PC-9 (cell line): Measurements from ENCODE around the gene GMEB2. TPM values are rescaled to one million over a fixed set of nuclear protein-coding genes. Genes with fewer than 3 reads are reported as not detected.

ENCODE experiments used
- BruUV-seq: library from RNA; stranded (reverse); fragments of 400-500 nt; replicated peaks from 2 replicates; lab custom pipeline; 2021; lab: Mats Ljungman, UMichigan
- CTCF ChIA-PET: fragments of 300-600 bp; sonication (Branson Sonifier 250); formaldehyde crosslinking; loops from one replicate; lab custom pipeline; 2022; ENCODE audit warnings: antibody characterized with exemption; lab: Charles Lee
- POLR2A ChIA-PET: fragments of 300-600 bp; sonication (Branson Sonifier 250); formaldehyde crosslinking; loops from one replicate; lab custom pipeline; 2022; ENCODE audit warnings: antibody characterized with exemption; ENCODE audit not compliant: unreplicated experiment; lab: Charles Lee
- DNase-seq, 2 experiments: peaks; one replicate each; pipeline versions ENCODE4 v3.0.0 to v3.0.0-alpha.2; 2015 to 2022; ENCODE audit warnings: mixed read lengths in 1 of 2
- H2AFZ ChIP-seq: fragments of 200-600 bp; sonication (generic); 2 replicates; pipeline ENCODE4 v1.8.1; 2017; ENCODE audit warnings: antibody characterized with exemption
- H3F3A ChIP-seq: fragments of 200-600 bp; sonication (generic); 2 replicates; pipeline ENCODE4 v1.8.1; 2017; ENCODE audit warnings: antibody characterized with exemption, mild to moderate bottlenecking, low read depth; ENCODE audit not compliant: insufficient read depth
- H3K27ac ChIP-seq: fragments of 200-600 bp; sonication (generic); 2 replicates; pipeline ENCODE4 v1.6.1; 2016; ENCODE audit warnings: mixed run types
- H3K27me3 ChIP-seq: fragments of 200-600 bp; sonication (generic); 2 replicates; pipeline ENCODE4 v1.6.1; 2016; ENCODE audit warnings: low read depth, mixed run types; ENCODE audit not compliant: insufficient read depth
- H3K36me3 ChIP-seq: fragments of 200-600 bp; sonication (generic); 2 replicates; pipeline ENCODE4 v1.6.1; 2016; ENCODE audit warnings: low read depth, mixed run types
- H3K4me1 ChIP-seq: fragments of 200-600 bp; sonication (generic); replicated peaks from 2 replicates; pipeline ENCODE4 v1.6.1; 2016; ENCODE audit warnings: mixed run types; ENCODE audit not compliant: insufficient read depth
- H3K4me2 ChIP-seq: fragments of 200-600 bp; sonication (generic); 2 replicates; pipeline ENCODE4 v1.6.1; 2017; ENCODE audit warnings: mixed run types
- H3K4me3 ChIP-seq: fragments of 200-600 bp; sonication (generic); 2 replicates; pipeline ENCODE4 v1.6.1; 2016; ENCODE audit warnings: mixed run types
- H3K79me2 ChIP-seq: fragments of 200-600 bp; sonication (generic); 2 replicates; pipeline ENCODE4 v1.6.1; 2017; ENCODE audit warnings: low read depth, mixed run types
- H3K9me2 ChIP-seq: fragments of 200-600 bp; sonication (generic); 2 replicates; pipeline ENCODE4 v1.8.1; 2017; ENCODE audit warnings: mild to moderate bottlenecking; ENCODE audit not compliant: insufficient read depth
- H3K9me3 ChIP-seq: fragments of 200-600 bp; sonication (generic); 2 replicates; pipeline ENCODE4 v1.8.1; 2016; ENCODE audit warnings: low read depth; ENCODE audit not compliant: insufficient read depth
- H4K20me1 ChIP-seq: fragments of 200-600 bp; sonication (generic); 2 replicates; pipeline ENCODE4 v1.8.1; 2017; ENCODE audit not compliant: insufficient read depth
- EZH2 ChIP-seq: fragments of 200-600 bp; sonication (generic); IDR thresholded peaks from 2 replicates; pipeline ENCODE4 v1.8.0; 2017; ENCODE audit warnings: antibody characterized with exemption, low read depth
- intact Hi-C: fragments of 100-400 bp; cut with micrococcal nuclease; formaldehyde crosslinking; loops from one replicate; pipeline ENCODE4 v1.10.0; 2022; ENCODE audit not compliant: unreplicated experiment
- total RNA-seq: library from RNA; stranded (reverse); gene quantifications from 2 replicates; pipeline ENCODE4 v1.2.3, GENCODE V29; 2021
- TF ChIP-seq, protein P1 (sequence below): fragments of 200-600 bp; sonication (generic); conservative IDR thresholded peaks from 2 replicates; pipeline ENCODE4 v1.6.1; 2017; ENCODE audit warnings: mixed run types, antibody characterized with exemption, mild to moderate bottlenecking, moderate library complexity

GMEB2 gene
- total RNA-seq, 1 experiment from 2014 or later = 19.3 TPM

DNA sequence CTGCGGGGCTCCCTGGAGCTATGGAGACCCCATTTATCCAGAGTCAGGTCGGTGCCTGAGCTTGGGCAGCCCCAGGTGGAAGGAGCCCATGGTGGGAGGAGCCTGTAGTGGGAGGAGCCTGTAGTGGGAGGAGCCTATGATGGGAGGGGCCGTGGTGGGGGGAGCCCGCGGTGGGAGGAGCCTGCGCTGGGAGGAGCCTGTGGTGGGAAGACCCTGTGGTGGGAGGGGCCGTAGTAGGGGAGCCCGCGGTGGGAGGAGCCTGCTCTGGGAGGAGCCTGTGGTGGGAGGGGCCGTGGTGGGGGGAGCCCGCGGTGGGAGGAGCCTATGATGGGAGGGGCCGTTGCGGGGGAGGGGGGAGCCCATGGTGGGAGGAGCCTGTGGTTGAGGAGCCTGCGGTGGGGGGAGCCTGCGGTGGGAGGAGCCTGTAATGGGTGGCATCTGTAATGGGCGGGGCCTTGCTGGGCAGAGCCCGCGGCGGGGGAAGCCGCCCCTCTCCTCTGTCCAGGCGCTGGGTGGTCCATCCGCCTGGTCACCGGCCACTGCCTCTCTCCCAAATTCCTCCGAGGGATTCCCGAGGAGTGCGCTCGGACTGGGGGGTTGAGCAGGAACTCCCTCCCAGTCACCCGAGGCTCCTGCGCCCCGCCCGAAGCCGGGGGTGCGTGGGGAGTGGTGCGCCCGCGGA, 73.5 kb downstream of the GMEB2 start:
- intact Hi-C loops = loop anchor here (1.0 to 5.0 kb wide), 3 partner anchors 15 to 89 kb away; partner anchors contain the start of gene PPDPF
- H3K36me3 ChIP-seq = no peaks in the 10 kb centered on the region
- peaks cover 22% of the 10 kb centered on the region for H3F3A ChIP-seq
- H3K4me3 ChIP-seq = peak overlapping the region; percentile 81
- H3K27ac ChIP-seq = peak overlapping the region; percentile 79
- H4K20me1 ChIP-seq = no peaks in the 10 kb centered on the region
- BruUV-seq = no TSS peak
- peak; percentile 77 to 98 for DNase-seq
- H3K4me1 ChIP-seq = peaks cover 15% of the 10 kb centered on the region
- H3K9me3 ChIP-seq = no peaks in the 10 kb centered on the region
- peak overlapping the region; percentile 84 for H3K4me2 ChIP-seq
- CTCF ChIA-PET = interaction anchor here (0.6 to 1.0 kb wide), 5 partner anchors 14 to 105 kb away, joined by 3 to 8 read pairs (median 6); partner anchors contain the start of gene RTEL1
- no peaks in the 10 kb centered on the region for H3K79me2 ChIP-seq
- peak overlapping the region; percentile 98 for H2AFZ ChIP-seq
- H3K27me3 ChIP-seq = no peaks in the 10 kb centered on the region
- no peaks in the 10 kb centered on the region for H3K9me2 ChIP-seq
- TF ChIP-seq, protein P1, sequence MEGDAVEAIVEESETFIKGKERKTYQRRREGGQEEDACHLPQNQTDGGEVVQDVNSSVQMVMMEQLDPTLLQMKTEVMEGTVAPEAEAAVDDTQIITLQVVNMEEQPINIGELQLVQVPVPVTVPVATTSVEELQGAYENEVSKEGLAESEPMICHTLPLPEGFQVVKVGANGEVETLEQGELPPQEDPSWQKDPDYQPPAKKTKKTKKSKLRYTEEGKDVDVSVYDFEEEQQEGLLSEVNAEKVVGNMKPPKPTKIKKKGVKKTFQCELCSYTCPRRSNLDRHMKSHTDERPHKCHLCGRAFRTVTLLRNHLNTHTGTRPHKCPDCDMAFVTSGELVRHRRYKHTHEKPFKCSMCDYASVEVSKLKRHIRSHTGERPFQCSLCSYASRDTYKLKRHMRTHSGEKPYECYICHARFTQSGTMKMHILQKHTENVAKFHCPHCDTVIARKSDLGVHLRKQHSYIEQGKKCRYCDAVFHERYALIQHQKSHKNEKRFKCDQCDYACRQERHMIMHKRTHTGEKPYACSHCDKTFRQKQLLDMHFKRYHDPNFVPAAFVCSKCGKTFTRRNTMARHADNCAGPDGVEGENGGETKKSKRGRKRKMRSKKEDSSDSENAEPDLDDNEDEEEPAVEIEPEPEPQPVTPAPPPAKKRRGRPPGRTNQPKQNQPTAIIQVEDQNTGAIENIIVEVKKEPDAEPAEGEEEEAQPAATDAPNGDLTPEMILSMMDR = no peak
- no peak for TF ChIP-seq EZH2
- POLR2A ChIA-PET = interaction anchor here (0.6 to 1.0 kb wide), 5 partner anchors 29 to 509 kb away, joined by 3 to 11 read pairs (median 4); partner anchors contain the start of gene UCKL1

DNA sequence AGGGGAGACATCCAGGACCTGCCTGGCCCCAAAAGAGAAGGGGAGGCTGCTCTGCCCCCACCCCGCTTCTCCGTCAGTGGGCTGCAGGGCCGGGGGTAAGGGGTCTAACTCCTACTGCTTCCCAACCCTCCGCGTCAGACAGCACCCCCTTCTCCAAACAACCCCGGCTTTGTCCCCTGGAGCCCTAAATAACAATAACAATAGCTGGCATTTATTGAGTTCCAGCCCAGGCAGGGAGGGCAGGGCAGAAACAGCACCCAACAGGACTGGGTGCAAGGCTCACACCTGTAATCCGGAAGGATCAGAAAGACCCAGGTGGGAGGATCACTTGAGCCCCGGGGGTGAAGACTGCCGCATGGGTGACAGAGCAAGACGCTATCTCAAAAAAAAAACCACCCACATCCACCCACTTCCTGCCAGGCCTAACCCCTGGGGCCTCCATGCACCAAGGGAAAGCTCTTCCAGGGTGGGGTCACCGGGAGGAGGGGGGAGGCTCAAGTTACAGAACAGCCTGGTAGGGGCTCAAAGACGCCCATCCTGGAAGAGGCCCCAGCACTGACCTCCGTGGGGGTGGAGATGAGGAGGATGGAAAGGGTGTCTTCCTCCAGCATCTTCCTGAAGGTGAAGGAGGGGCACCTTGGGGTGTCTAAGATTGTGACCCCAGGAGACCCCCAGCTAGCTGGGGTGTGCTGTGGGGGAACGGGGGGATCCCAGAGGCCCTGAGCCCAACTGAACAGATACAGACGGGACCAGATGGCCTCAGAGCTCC, 74.2 kb downstream of the GMEB2 start:
- TF ChIP-seq, protein P1 = no peak
- TF ChIP-seq EZH2 = no peak
- Histone ChIP-seq H3K36me3 (no peaks in the 10 kb centered on the region), H3K4me2 (peak overlapping the region; percentile 84), H3K27ac (peak overlapping the region; percentile 79), H3K27me3 (no peaks in the 10 kb centered on the region), H3K79me2 (no peaks in the 10 kb centered on the region), H3K4me1 (peaks cover 21% of the 10 kb centered on the region), H3K9me2 (no peaks in the 10 kb centered on the region), H3F3A (peaks cover 22% of the 10 kb centered on the region), H4K20me1 (no peaks in the 10 kb centered on the region), H2AFZ (peak overlapping the region; percentile 59), H3K4me3 (peak overlapping the region; percentile 52; the same call in 1 of the 2 replicates), H3K9me3 (no peaks in the 10 kb centered on the region)
- intact Hi-C loops = loop anchor here (1.0 to 5.0 kb wide), 3 partner anchors 14 to 90 kb away; partner anchors contain the start of gene PPDPF
- ChIA-PET CTCF (interaction anchor here (0.6 to 1.0 kb wide), 6 partner anchors 14 to 106 kb away, joined by 3 to 8 read pairs (median 5); partner anchors contain the start of genes GMEB2 and RTEL1), POLR2A (interaction anchor here (0.6 to 1.0 kb wide), 5 partner anchors 29 to 510 kb away, joined by 3 to 11 read pairs (median 4); partner anchors contain the start of gene UCKL1)
- DNase-seq = peak; percentile 75 to 86
- BruUV-seq = no TSS peak

DNA sequence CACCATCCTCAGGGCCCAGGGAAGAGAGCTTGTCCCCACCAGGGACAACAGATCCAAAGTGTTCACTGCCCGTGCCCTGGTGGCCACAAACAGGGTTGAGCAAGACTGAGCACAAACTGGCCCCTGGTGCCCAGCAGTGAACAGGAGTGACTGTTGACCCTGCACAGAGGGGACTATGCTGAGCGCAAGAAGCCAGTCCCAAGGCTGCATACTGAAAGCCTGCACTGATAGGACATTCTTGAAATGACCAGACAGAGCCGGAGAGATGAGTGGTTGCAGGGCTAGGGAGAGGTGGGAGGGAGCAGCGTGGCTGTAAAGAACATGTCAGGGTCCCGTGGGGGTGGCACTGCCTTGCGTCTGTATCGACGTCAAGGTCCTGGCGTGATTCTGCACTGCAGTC, 75.8 kb downstream of the GMEB2 start:
- H3K27ac ChIP-seq = no peak overlapping the region
- H3K36me3 ChIP-seq = no peaks in the 10 kb centered on the region
- no peak for DNase-seq
- intact Hi-C loops = loop anchor here (5.0 kb wide), 1 partner anchor 91 kb away; no protein-coding TSS in a partner anchor
- no peaks in the 10 kb centered on the region for H3K9me2 ChIP-seq
- H2AFZ ChIP-seq = no peak overlapping the region
- H3K4me2 ChIP-seq = no peak overlapping the region
- no peaks in the 10 kb centered on the region for H3K79me2 ChIP-seq
- H3F3A ChIP-seq = peaks cover 17% of the 10 kb centered on the region
- no TSS peak for BruUV-seq
- H3K4me3 ChIP-seq = no peak overlapping the region
- H3K4me1 ChIP-seq = peaks cover 35% of the 10 kb centered on the region
- H4K20me1 ChIP-seq = no peaks in the 10 kb centered on the region
- H3K9me3 ChIP-seq = no peaks in the 10 kb centered on the region
- ChIA-PET POLR2A (no interaction called here), CTCF (no interaction called here)
- no peaks in the 10 kb centered on the region for H3K27me3 ChIP-seq
- TF ChIP-seq EZH2 = no peak
- TF ChIP-seq, protein P1 = no peak
